Karpas-422 (cell line): ENCODE data around the gene ZNF398. TPM values are rescaled to one million over a fixed set of nuclear protein-coding genes. Genes with fewer than 3 reads are reported as not detected.
A peak's percentile ranks its signal among the peaks of the same experiment; 100 is the strongest.

Source experiments
- DNase-seq: peaks from one replicate; pipeline ENCODE4 v3.0.0-alpha.2; 2015
- H2AFZ ChIP-seq: fragments of 200-600 bp; sonication (generic); 2 replicates; pipeline ENCODE4 v1.6.1; 2014; ENCODE audit warnings: antibody characterized with exemption, low read length, mixed read lengths
- H3K27ac ChIP-seq: fragments of 200-600 bp; sonication (generic); 2 replicates; pipeline ENCODE4 v1.5.1; 2014; ENCODE audit warnings: mild to moderate bottlenecking, low read length, moderate library complexity
- H3K27me3 ChIP-seq: fragments of 200-600 bp; sonication (generic); 2 replicates; pipeline ENCODE4 v1.6.1; 2014; ENCODE audit warnings: low read length, mixed read lengths
- H3K36me3 ChIP-seq: fragments of 200-600 bp; sonication (generic); 2 replicates; pipeline ENCODE4 v1.6.1; 2014; ENCODE audit warnings: low read length, mixed read lengths; ENCODE audit not compliant: insufficient read depth
- H3K4me1 ChIP-seq: fragments of 200-600 bp; sonication (generic); 2 replicates; pipeline ENCODE4 v1.6.1; 2014; ENCODE audit warnings: mild to moderate bottlenecking, low read length, mixed read lengths
- H3K4me2 ChIP-seq: fragments of 200-600 bp; sonication (generic); 2 replicates; pipeline ENCODE4 v1.6.1; 2014; ENCODE audit warnings: low read length, low read depth, mild to moderate bottlenecking; ENCODE audit not compliant: poor library complexity, severe bottlenecking
- H3K4me3 ChIP-seq: fragments of 200-600 bp; sonication (generic); 2 replicates; pipeline ENCODE4 v1.5.1; 2014; ENCODE audit warnings: mild to moderate bottlenecking, antibody characterized with exemption, low read length, mixed read lengths
- H3K79me2 ChIP-seq: fragments of 200-600 bp; sonication (generic); 2 replicates; pipeline ENCODE4 v1.6.1; 2014; ENCODE audit warnings: mild to moderate bottlenecking, low read length, mixed read lengths
- H3K9ac ChIP-seq: fragments of 200-600 bp; sonication (generic); 2 replicates; pipeline ENCODE4 v1.6.0; 2014; ENCODE audit warnings: low read length
- H3K9me2 ChIP-seq: fragments of 200-600 bp; sonication (generic), shearing (Covaris generic); replicated peaks from 2 replicates; pipeline ENCODE4 v1.6.0; 2014; ENCODE audit warnings: mild to moderate bottlenecking, low read length, moderate library complexity; ENCODE audit not compliant: insufficient read depth
- H3K9me3 ChIP-seq: fragments of 300-700, 200-600 bp; sonication (generic); 2 replicates; pipeline ENCODE4 v1.6.1; 2014; ENCODE audit warnings: low read length, mixed read lengths
- H4K20me1 ChIP-seq: fragments of 200-600 bp; sonication (generic); 2 replicates; pipeline ENCODE4 v1.6.1; 2014; ENCODE audit warnings: mild to moderate bottlenecking, antibody characterized with exemption, low read length, low read depth; ENCODE audit not compliant: insufficient read depth
- total RNA-seq: library from RNA; depleted of rRNA; stranded (reverse); fragments of >200 nt; shearing (Covaris generic); gene quantifications from 2 replicates; pipeline ENCODE4 v1.2.3, GENCODE V29; 2014; ENCODE audit warnings: low replicate concordance

The ZNF398 gene
- total RNA-seq, 1 experiment from 2014 or later, result 8.4 TPM

DNA sequence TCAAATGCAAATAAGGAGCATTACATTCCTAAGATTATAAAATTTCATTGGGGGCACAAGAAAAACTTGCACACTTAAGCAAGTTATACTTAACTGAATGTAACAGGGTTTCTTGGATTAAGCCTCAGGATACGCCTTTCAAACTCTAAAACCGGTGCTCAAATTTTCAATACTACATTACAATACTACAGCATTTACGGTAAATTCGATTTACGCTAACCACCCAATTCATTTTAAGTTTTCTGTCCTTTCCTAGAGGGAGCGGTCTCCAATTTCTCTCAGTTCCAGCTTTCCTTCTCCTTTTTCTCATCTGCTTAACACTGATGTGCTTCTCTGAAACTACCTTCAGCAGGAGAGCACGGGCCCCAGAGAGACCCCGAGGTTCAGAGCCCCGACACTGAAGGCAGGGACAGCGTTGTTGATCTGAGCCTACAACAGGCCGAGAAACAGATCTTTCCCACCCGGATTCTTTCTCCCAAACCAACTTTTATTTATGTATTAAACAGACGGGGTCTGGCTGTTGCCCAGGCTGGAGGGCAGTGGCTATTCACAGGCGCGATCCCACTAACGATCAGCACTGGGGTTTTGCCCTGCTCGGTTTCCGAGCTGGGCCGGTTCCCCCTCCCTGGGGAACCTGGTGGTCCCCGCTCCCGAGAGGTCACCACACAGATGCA lies 21.9 kb upstream of the ZNF398 start:
- peak overlapping the region; percentile 94; the same call in 1 of the 2 replicates for H3K27ac ChIP-seq
- H3K9me3 ChIP-seq, result 0 out of 2 replicates have a peak, but pooled peaks cover under 1% of the 10 kb centered on the region
- no peaks in the 10 kb centered on the region for H3K9me2 ChIP-seq
- peaks cover 19% of the 10 kb centered on the region for H3K4me1 ChIP-seq
- peaks cover 9% of the 10 kb centered on the region for H3K36me3 ChIP-seq
- H3K9ac ChIP-seq, result peak overlapping the region; percentile 98
- no peaks in the 10 kb centered on the region for H3K27me3 ChIP-seq
- H4K20me1 ChIP-seq, result no peaks in the 10 kb centered on the region
- H3K4me3 ChIP-seq, result peak overlapping the region; percentile 91
- H3K79me2 ChIP-seq, result peaks cover 29% of the 10 kb centered on the region
- H2AFZ ChIP-seq, result peak overlapping the region; percentile 79; the same call in 1 of the 2 replicates
- H3K4me2 ChIP-seq, result peak overlapping the region; percentile 97
- peak; percentile 63 for DNase-seq

DNA sequence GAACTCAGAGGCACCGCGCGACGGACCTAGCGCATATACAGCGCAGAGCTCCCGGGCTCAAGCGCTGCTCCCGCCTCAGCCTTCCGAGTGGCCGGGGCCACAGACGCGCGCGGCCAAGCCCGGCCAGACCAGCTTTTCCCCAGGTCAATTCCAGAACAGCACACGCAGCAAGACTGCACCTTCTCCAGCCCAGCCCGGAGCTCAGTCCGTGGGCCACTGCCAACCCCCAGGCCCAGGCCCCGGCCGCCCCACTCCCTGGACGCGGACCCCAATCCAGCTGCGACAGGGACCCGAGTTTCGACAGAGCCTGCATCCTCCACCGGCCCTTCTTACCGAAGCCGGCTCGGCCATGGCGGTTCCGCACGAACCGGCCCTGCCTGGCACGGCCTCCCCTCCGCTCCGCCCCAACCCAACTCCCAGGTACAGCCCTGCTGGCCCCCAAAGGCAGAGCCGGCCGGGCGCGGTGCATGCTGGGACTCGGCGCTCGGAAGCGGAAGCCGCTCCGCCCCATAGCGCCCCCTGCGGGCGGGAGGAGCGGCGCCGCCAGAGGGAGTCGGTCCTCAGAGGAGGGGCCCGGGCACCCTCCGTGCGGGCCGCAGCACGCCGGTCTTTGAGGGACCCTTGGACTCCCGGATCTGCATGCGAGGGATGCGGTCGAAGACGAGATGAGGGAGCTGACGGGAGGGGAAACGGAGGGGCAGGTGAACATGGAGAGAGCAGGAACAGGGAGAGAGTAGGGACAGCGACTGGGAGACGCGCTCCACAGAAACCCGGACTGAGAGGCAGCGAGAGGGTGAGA lies 21.2 kb upstream of the ZNF398 start, which contains the start of gene ZNF425:
ZNF425 (minus strand) TSS at position 462 of the 799 bp plus-strand sequence; CDS start at position 351, 111 bp downstream.
- DNase-seq, result peak; percentile 98

DNA sequence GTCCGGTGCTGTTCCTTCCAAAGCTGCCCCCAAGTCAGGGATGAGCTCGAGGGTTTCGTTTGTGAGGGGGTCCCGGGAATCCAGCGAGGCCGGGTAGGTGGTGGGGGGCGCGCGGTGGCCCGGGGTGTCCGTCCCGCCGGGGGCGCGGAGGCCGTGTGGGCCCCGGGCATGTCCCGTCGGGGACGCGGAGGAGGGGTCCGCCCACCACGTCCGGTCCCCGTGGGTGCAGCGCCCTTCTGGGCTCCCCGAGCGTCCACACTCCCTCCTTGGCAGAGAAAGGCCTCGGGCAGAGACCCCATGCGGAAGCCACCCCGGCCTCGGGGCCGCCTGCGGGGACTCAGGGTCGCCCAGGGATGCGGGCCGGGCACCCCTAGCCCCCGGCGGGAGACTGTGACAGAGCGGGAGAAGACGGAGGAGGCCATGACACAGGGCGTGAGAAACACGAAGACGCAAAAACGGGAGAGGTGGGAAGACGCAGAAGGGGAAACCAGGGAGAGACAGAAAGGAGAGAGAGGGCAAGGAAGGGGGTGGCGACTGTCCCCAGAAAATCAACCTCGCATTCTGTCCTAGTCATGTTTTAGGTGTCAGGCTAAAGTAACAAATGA lies 20.5 kb upstream of the ZNF398 start:
- DNase-seq, result peak; percentile 81
- no peaks in the 10 kb centered on the region for H3K27me3 ChIP-seq
- H3K4me2 ChIP-seq, result peak overlapping the region; percentile 97
- peak overlapping the region; percentile 14 for H2AFZ ChIP-seq
- 0 out of 2 replicates have a peak, but pooled peaks cover 3% of the 10 kb centered on the region for H3K9me3 ChIP-seq
- peak overlapping the region; percentile 98 for H3K9ac ChIP-seq
- no peaks in the 10 kb centered on the region for H3K9me2 ChIP-seq
- peaks cover 19% of the 10 kb centered on the region for H3K4me1 ChIP-seq
- peaks cover 24% of the 10 kb centered on the region for H3K36me3 ChIP-seq
- peak overlapping the region; percentile 94 for H3K27ac ChIP-seq
- H4K20me1 ChIP-seq, result no peaks in the 10 kb centered on the region
- peak overlapping the region; percentile 91 for H3K4me3 ChIP-seq
- peaks cover 29% of the 10 kb centered on the region for H3K79me2 ChIP-seq

More for the DNA sequence above, 21.2 kb upstream of the ZNF398 start, which contains the start of gene ZNF425:
- Histone ChIP-seq H3K9me2 (no peaks in the 10 kb centered on the region), H3K4me1 (peaks cover 19% of the 10 kb centered on the region), H3K9me3 (0 out of 2 replicates have a peak, but pooled peaks cover 3% of the 10 kb centered on the region), H3K4me2 (peak within 1 kb of the TSS; percentile 97), H3K79me2 (peaks cover 29% of the 10 kb centered on the region), H3K36me3 (peaks cover 17% of the 10 kb centered on the region), H3K4me3 (peak within 1 kb of the TSS; percentile 91), H3K27ac (peak within 1 kb of the TSS; percentile 94), H3K9ac (peak within 1 kb of the TSS; percentile 98), H3K27me3 (no peaks in the 10 kb centered on the region), H2AFZ (peak within 1 kb of the TSS; percentile 79), H4K20me1 (no peaks in the 10 kb centered on the region)

DNA sequence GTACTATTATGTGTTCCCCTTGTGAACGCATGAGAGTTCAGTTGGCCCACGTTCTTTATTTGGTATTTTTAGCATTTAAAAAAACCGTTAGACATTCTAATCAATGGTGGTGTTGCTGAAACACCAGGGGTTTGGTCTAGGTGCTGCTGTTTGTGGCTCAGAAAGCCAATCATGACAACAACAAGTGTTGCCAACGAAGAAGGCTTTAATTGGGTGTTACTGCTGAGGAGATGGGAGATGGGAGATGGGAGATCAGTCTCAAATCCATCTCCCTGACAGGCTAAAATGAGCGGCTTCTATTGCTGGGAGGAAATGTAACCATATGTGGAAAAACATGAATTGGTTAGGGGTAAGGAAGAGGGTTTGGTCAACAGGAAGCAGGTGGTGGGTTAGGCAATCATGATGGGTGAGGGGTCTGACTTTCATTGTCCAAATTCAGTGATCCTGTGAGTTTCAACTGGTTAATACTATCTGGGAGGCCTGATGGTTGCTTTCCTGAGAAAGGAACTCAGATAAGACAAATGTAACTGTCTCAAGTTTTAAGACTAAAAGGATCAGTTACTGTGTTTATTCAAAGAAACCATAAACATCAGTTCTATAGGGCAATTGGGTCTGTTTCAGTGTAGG lies 16.6 kb upstream of the ZNF398 start:
- H3K27me3 ChIP-seq, result no peaks in the 10 kb centered on the region
- peaks cover 27% of the 10 kb centered on the region for H3K36me3 ChIP-seq

DNA sequence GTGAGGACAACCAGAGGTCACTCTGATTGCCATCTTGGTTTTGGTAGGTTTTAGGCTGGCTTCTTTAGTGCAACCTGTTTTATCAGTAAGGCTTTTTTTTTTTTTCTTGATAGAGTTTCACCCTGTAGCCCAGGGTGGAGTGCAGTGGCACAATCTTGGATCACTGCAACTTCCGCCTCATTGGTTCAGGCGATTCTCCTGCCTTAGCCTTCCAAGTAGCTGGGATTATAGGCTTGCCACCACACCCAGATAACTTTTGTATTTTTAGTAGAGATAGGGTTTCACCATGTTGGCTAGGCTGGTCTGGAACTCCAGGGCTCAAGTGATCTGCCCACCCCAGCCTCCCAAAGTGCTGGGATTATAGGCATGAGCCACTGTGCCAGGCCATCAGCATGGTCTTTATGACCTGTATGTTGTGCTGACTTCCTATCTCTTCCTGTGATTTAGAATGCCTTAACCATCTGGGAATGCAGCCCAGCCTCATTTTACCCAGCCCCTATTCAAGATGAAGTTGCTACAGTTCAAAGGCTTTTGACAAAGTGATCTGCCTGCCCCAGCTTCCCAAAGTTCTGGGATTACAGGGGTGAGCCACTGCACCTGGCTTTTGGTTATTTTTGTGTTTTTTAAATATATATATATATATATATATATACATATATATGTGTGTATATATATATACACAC lies 14.1 kb upstream of the ZNF398 start:
- Histone ChIP-seq H3K4me1 (peaks cover under 1% of the 10 kb centered on the region; the same call in 1 of the 2 replicates), H3K9ac (no peak overlapping the region), H3K36me3 (peaks cover 27% of the 10 kb centered on the region), H3K4me2 (no peak overlapping the region), H3K79me2 (peaks cover 3% of the 10 kb centered on the region), H3K27me3 (no peaks in the 10 kb centered on the region), H3K9me2 (no peaks in the 10 kb centered on the region), H3K27ac (no peak overlapping the region), H3K4me3 (no peak overlapping the region), H2AFZ (no peak overlapping the region), H4K20me1 (no peaks in the 10 kb centered on the region), H3K9me3 (0 out of 2 replicates have a peak, but pooled peaks cover 3% of the 10 kb centered on the region)
- DNase-seq, result no peak

More for the DNA sequence above, 16.6 kb upstream of the ZNF398 start:
- Histone ChIP-seq H3K27ac (no peak overlapping the region), H3K79me2 (peaks cover 20% of the 10 kb centered on the region), H3K9me3 (0 out of 2 replicates have a peak, but pooled peaks cover 3% of the 10 kb centered on the region), H3K9me2 (no peaks in the 10 kb centered on the region), H3K4me1 (peaks cover 11% of the 10 kb centered on the region), H3K4me2 (no peak overlapping the region), H4K20me1 (no peaks in the 10 kb centered on the region), H2AFZ (no peak overlapping the region), H3K9ac (no peak overlapping the region), H3K4me3 (no peak overlapping the region)
- DNase-seq, result no peak

DNA sequence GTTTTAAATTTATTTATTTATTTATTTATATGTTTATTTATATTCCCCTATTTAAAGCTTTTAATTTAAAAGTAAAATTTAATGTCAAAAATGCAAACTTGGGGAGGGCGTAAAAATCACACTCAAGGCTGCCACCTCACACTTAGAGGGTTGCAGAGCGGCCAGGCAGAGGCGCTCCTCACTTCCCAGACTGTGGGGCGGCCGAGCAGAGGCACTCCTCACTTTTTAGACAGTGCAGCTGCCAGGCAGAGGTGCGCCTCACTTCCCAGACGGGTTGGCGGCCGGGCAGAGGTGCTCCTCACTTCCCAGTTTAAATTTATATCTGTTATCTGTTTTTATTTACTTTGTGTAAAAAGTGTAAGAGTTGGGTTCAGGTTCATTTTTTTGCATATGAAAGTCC lies 11.1 kb upstream of the ZNF398 start:
- Histone ChIP-seq H4K20me1 (no peaks in the 10 kb centered on the region), H3K4me3 (no peak overlapping the region), H3K9ac (no peak overlapping the region), H3K27ac (no peak overlapping the region), H3K4me2 (no peak overlapping the region), H3K9me3 (no peaks in the 10 kb centered on the region), H3K27me3 (no peaks in the 10 kb centered on the region), H3K79me2 (no peaks in the 10 kb centered on the region), H3K9me2 (no peaks in the 10 kb centered on the region), H2AFZ (no peak overlapping the region), H3K36me3 (peaks cover 10% of the 10 kb centered on the region), H3K4me1 (no peaks in the 10 kb centered on the region)
- DNase-seq, result no peak

DNA sequence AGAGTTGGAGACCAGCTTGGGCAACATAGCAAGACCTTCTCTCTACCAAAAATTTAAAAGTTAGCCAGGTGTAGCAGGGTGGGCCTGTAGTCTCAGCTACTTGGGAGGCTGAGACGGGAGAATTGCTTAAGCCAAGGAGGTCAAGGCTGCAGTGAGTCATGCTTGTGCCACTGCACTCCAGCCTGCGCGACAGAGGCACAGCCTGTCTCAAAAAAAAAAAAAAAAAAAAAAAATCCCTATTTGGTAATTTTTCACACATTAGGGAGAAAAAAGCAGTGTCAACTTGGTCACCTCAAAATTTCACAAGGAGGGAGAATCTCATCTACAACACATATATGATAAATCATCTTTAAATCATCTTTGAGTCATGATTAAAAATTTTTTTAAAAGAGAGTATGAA lies 6.4 kb upstream of the ZNF398 start:
- H3K4me1 ChIP-seq, result peaks cover 19% of the 10 kb centered on the region
- H3K79me2 ChIP-seq, result peaks cover 6% of the 10 kb centered on the region; the same call in 1 of the 2 replicates
- no peak overlapping the region for H3K4me2 ChIP-seq
- no peak for DNase-seq
- H3K27ac ChIP-seq, result no peak overlapping the region
- no peaks in the 10 kb centered on the region for H4K20me1 ChIP-seq
- H3K9me3 ChIP-seq, result no peaks in the 10 kb centered on the region
- no peaks in the 10 kb centered on the region for H3K27me3 ChIP-seq
- no peak overlapping the region for H2AFZ ChIP-seq
- H3K9me2 ChIP-seq, result no peaks in the 10 kb centered on the region
- no peak overlapping the region for H3K9ac ChIP-seq
- H3K36me3 ChIP-seq, result no peaks in the 10 kb centered on the region
- H3K4me3 ChIP-seq, result no peak overlapping the region
